ENCODE data around the gene MCTP1. TPM values are rescaled to one million over a fixed set of nuclear protein-coding genes. Genes with fewer than 3 reads are reported as not detected.

The MCTP1 gene
- total and polyA plus RNA-seq, 2 of the 13 experiments (the other 11 are each of a cell fraction or from before 2014, with no cell fraction given) = 0.15 to 0.48 TPM

DNA sequence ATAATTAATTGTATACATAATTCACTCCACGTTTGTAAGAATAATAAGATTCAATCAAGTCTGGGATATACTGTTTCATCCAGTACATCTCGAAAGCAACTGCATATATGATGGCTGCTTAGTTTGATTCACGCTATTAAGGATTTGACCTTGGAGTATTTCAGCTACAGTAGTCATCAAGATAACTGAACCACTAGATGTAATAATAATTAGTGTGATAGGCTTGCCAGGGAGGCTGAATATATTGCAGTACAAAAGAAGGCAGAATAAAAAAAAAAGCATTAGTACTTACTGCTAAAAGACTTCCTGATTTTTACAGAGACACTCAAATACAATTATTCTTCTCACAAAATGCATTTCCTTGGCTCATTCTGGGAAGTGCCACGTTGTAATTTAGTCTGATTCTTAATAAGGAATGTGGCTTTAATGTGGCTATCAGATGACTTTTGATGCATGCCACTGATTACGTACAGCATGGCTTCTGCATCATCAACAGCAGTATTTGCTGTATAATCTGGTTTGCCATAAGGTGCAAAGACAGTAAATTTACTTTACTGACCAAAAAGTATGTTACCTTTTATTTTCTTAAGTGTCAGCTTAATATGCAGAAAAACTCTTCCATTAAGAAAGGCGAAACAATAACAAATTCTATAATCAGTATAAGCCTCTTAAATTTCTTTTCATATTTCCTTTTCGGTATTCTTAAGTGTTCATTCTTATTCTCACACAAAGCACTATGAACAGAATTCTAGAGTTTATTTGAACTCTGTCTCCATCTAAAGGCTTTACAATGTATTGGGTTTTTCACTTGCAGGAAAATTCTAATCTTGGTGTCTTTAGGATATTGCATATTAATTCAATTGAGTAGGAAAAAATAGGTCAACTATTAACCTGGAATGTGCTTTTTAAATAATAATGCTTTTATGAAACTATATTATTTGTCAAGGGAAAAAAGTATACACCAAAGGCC is 500.1 kb downstream of the MCTP1 start:
- in situ Hi-C loops (cut with HindIII; ENCODE audit: extremely low pct_ligation_motif_present, low pct_unique_long_range_greater_than_20kb) = no loop called here
- H3K4me2 ChIP-seq (ENCODE audit: low read depth, low read length) = no peak overlapping the region
- no peak overlapping the region for H3K4me3 ChIP-seq (replicated peaks in 1 of 3; ENCODE audit: insufficient read depth in 1 of 3, low read depth in 2 of 3, low read length in 3 of 3)
- H4K20me1 ChIP-seq (ENCODE audit: insufficient read depth, low read length) = no peaks in the 10 kb centered on the region
- no peaks in the 10 kb centered on the region for H3K27me3 ChIP-seq (ENCODE audit: control insufficient read depth in 1 of 2, insufficient read depth in 2 of 2, low read length in 2 of 2)
- ChIA-PET POLR2A (no interaction called here), CTCF (ENCODE audit: low intra/inter-chr PET ratio, low total read pairs) (no interaction called here)
- DNase-seq (ENCODE audit: low spot score) = no peak
- no peak overlapping the region for H3K9ac ChIP-seq (ENCODE audit: insufficient read depth, low read depth, low read length)
- BruUV-seq (replicated peaks) = no TSS peak
- no peak overlapping the region for H3K27ac ChIP-seq (ENCODE audit: extremely low read length, insufficient read depth, low read length)
- no peak overlapping the region for H2AFZ ChIP-seq (ENCODE audit: low read length)
- H3K36me3 ChIP-seq (replicated peaks in 1 of 2; ENCODE audit: control insufficient read depth in 1 of 2, insufficient read depth in 2 of 2, low read length in 2 of 2) = no peaks in the 10 kb centered on the region
- FAIRE-seq = no peak
- WGBS (ENCODE audit: low lambda C conversion rate) = 9% methylated on average over 7 of the region's 7 CpGs
- no peaks in the 10 kb centered on the region for H3K9me3 ChIP-seq (ENCODE audit: low read length)
- intact Hi-C loops (cut with micrococcal nuclease; ENCODE audit: unreplicated experiment) = no loop called here
- H3K4me1 ChIP-seq (ENCODE audit: insufficient read depth, low read length) = peaks cover 9% of the 10 kb centered on the region
- no peak for TF ChIP-seq ZNF430 (CRISPR knock-in tag; IDR thresholded peaks at IDR 0.05)
- no peak for TF ChIP-seq GABPA (IDR thresholded peaks at IDR 0.05; ENCODE audit: low read depth, low read length)
- no peak for TF ChIP-seq GABPA (CRISPR knock-in tag; IDR thresholded peaks at IDR 0.05; ENCODE audit: low read depth)
- TF ChIP-seq ZNF282 (IDR thresholded peaks at IDR 0.05; ENCODE audit: partially characterized antibody) = no peak
- TF ChIP-seq ZNF441 (CRISPR knock-in tag; IDR thresholded peaks at IDR 0.05; ENCODE audit: borderline replicate concordance) = no peak
- no peak for TF ChIP-seq ATF1 (CRISPR knock-in tag; IDR thresholded peaks at IDR 0.05)
- TF ChIP-seq, protein P1, sequence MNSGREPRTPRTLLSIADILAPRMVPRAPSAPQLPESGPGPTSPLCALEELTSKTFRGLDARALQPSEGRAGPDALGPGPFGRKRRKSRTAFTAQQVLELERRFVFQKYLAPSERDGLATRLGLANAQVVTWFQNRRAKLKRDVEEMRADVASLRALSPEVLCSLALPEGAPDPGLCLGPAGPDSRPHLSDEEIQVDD (CRISPR knock-in tag; IDR thresholded peaks at IDR 0.05; ENCODE audit: borderline replicate concordance) = no peak
- no peak for TF ChIP-seq ZMYM3 (CRISPR knock-in tag; IDR thresholded peaks at IDR 0.05)
- TF ChIP-seq ZNF350 (CRISPR knock-in tag; IDR thresholded peaks at IDR 0.05; ENCODE audit: borderline replicate concordance, low read depth) = no peak
- no peak for TF ChIP-seq ZNF572 (CRISPR knock-in tag; IDR thresholded peaks at IDR 0.05)
- no peak for TF ChIP-seq ZFP36L1 (CRISPR knock-in tag; IDR thresholded peaks at IDR 0.05)
- TF ChIP-seq, protein P2, sequence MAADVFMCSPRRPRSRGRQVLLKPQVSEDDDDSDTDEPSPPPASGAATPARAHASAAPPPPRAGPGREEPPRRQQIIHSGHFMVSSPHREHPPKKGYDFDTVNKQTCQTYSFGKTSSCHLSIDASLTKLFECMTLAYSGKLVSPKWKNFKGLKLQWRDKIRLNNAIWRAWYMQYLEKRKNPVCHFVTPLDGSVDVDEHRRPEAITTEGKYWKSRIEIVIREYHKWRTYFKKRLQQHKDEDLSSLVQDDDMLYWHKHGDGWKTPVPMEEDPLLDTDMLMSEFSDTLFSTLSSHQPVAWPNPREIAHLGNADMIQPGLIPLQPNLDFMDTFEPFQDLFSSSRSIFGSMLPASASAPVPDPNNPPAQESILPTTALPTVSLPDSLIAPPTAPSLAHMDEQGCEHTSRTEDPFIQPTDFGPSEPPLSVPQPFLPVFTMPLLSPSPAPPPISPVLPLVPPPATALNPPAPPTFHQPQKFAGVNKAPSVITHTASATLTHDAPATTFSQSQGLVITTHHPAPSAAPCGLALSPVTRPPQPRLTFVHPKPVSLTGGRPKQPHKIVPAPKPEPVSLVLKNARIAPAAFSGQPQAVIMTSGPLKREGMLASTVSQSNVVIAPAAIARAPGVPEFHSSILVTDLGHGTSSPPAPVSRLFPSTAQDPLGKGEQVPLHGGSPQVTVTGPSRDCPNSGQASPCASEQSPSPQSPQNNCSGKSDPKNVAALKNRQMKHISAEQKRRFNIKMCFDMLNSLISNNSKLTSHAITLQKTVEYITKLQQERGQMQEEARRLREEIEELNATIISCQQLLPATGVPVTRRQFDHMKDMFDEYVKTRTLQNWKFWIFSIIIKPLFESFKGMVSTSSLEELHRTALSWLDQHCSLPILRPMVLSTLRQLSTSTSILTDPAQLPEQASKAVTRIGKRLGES (CRISPR knock-in tag; IDR thresholded peaks at IDR 0.05; ENCODE audit: borderline replicate concordance) = no peak
- TF ChIP-seq, protein P3, sequence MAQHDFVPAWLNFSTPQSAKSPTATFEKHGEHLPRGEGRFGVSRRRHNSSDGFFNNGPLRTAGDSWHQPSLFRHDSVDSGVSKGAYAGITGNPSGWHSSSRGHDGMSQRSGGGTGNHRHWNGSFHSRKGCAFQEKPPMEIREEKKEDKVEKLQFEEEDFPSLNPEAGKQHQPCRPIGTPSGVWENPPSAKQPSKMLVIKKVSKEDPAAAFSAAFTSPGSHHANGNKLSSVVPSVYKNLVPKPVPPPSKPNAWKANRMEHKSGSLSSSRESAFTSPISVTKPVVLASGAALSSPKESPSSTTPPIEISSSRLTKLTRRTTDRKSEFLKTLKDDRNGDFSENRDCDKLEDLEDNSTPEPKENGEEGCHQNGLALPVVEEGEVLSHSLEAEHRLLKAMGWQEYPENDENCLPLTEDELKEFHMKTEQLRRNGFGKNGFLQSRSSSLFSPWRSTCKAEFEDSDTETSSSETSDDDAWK (CRISPR knock-in tag; IDR thresholded peaks at IDR 0.05) = no peak
- ATAC-seq = no peak
- no peaks in the 10 kb centered on the region for H3K79me2 ChIP-seq (ENCODE audit: insufficient read depth, low read length)
